IMR-90 (cell line): ENCODE results near the gene ADARB2.

ENCODE experiments used
- BHLHE40 ChIP-seq: fragments of 150-350 bp; IDR thresholded peaks from 2 replicates; pipeline ENCODE4 v1.6.1; 2016; ENCODE audit warnings: mild to moderate bottlenecking, low read depth, low read length
- CEBPB ChIP-seq: IDR thresholded peaks from 2 replicates; pipeline ENCODE4 v1.6.1; 2012; ENCODE audit warnings: low read depth, low read length, improper control_type of control experiment
- FOS ChIP-seq: fragments of 150-350 bp; IDR thresholded peaks from 2 replicates; pipeline ENCODE4 v1.6.1; 2016; ENCODE audit warnings: low read depth, low read length
- MAZ ChIP-seq: IDR thresholded peaks from 2 replicates; pipeline ENCODE4 v1.6.1; 2012; ENCODE audit warnings: low read depth, mild to moderate bottlenecking, low read length, improper control_type of control experiment, moderate library complexity, borderline replicate concordance
- MXI1 ChIP-seq: IDR thresholded peaks from 2 replicates; pipeline ENCODE4 v1.6.1; 2012; ENCODE audit warnings: low read depth, mild to moderate bottlenecking, low read length, moderate library complexity, borderline replicate concordance
- NFE2L2 ChIP-seq: fragments of 150-350 bp; IDR thresholded peaks from 2 replicates; pipeline ENCODE4 v1.6.1; 2016; ENCODE audit warnings: low read depth, mild to moderate bottlenecking, low read length
- POLR2A ChIP-seq: IDR thresholded peaks from 2 replicates; pipeline ENCODE4 v1.6.1; 2012; ENCODE audit warnings: mild to moderate bottlenecking, low read depth, low read length
- RAD21 ChIP-seq: IDR thresholded peaks from 2 replicates; pipeline ENCODE4 v1.6.1; 2012; ENCODE audit warnings: low read length, improper control_type of control experiment
- RCOR1 ChIP-seq: IDR thresholded peaks from 2 replicates; pipeline ENCODE4 v1.6.1; 2012; ENCODE audit warnings: mild to moderate bottlenecking, low read length, improper control_type of control experiment; ENCODE audit not compliant: insufficient replicate concordance
- SMC3 ChIP-seq: fragments of 150-350 bp; IDR thresholded peaks from 2 replicates; pipeline ENCODE4 v1.6.1; 2016; ENCODE audit warnings: low read depth, mild to moderate bottlenecking, antibody characterized with exemption, low read length, moderate library complexity
- TF ChIP-seq, protein P1 (sequence below): fragments of 150-350 bp; IDR thresholded peaks from 2 replicates; pipeline ENCODE4 v1.6.1; 2017; ENCODE audit warnings: mild to moderate bottlenecking, antibody characterized with exemption, low read length, low read depth
- TF ChIP-seq, protein P2 (sequence below): conservative IDR thresholded peaks from 2 replicates; pipeline ENCODE4 v1.5.1; 2012; ENCODE audit warnings: mild to moderate bottlenecking, low read depth, low read length, improper control_type of control experiment
- TF ChIP-seq, protein P3 (sequence below): fragments of 150-350 bp; IDR thresholded peaks from 2 replicates; pipeline ENCODE4 v1.6.1; 2016; ENCODE audit warnings: low read depth, mild to moderate bottlenecking, low read length, moderate library complexity, borderline replicate concordance

DNA sequence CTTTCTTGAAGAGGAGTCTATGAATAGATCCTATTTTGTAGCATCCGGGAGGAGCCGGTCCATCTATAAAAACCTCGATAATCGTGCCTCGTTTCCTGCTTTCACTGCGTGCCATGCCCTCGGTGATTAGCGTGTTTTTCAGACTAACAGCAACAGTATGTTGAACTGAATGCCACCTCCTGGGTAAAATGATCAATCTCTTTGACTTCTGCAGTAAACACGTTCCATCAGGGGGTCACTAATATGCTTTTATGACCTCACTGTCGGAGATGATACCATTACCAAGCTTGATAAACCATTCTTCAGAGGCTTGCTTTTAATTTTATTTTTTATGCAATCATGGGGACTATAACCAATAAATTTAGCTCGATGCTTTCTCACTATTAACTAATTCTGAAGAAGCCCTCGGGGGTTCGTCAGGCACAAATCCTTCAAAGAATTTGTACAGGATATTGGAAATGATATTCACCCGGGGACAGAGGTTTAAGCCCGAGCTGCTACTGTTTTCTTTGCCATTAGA, 228.3 kb downstream of the ADARB2 start:
- TF ChIP-seq, protein P1, sequence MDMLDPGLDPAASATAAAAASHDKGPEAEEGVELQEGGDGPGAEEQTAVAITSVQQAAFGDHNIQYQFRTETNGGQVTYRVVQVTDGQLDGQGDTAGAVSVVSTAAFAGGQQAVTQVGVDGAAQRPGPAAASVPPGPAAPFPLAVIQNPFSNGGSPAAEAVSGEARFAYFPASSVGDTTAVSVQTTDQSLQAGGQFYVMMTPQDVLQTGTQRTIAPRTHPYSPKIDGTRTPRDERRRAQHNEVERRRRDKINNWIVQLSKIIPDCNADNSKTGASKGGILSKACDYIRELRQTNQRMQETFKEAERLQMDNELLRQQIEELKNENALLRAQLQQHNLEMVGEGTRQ: no peak
- TF ChIP-seq, protein P2, sequence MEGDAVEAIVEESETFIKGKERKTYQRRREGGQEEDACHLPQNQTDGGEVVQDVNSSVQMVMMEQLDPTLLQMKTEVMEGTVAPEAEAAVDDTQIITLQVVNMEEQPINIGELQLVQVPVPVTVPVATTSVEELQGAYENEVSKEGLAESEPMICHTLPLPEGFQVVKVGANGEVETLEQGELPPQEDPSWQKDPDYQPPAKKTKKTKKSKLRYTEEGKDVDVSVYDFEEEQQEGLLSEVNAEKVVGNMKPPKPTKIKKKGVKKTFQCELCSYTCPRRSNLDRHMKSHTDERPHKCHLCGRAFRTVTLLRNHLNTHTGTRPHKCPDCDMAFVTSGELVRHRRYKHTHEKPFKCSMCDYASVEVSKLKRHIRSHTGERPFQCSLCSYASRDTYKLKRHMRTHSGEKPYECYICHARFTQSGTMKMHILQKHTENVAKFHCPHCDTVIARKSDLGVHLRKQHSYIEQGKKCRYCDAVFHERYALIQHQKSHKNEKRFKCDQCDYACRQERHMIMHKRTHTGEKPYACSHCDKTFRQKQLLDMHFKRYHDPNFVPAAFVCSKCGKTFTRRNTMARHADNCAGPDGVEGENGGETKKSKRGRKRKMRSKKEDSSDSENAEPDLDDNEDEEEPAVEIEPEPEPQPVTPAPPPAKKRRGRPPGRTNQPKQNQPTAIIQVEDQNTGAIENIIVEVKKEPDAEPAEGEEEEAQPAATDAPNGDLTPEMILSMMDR: no peak
- TF ChIP-seq MXI1 (no peak), POLR2A (no peak), SMC3 (no peak), CEBPB (no peak), MAZ (no peak), RAD21 (no peak), RCOR1 (no peak), BHLHE40 (no peak), NFE2L2 (no peak), FOS (no peak)
- TF ChIP-seq, protein P3, sequence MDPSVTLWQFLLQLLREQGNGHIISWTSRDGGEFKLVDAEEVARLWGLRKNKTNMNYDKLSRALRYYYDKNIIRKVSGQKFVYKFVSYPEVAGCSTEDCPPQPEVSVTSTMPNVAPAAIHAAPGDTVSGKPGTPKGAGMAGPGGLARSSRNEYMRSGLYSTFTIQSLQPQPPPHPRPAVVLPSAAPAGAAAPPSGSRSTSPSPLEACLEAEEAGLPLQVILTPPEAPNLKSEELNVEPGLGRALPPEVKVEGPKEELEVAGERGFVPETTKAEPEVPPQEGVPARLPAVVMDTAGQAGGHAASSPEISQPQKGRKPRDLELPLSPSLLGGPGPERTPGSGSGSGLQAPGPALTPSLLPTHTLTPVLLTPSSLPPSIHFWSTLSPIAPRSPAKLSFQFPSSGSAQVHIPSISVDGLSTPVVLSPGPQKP: no peak
